22Rv1 (cell line): Measurements from ENCODE around the gene SLC24A4.

Experiments
- CTCF ChIP-seq: fragments of 450-650 bp; IDR thresholded peaks from 2 replicates; pipeline ENCODE4 v1.5.1; 2017; ENCODE audit warnings: mild to moderate bottlenecking
- ZFX ChIP-seq: fragments of 450-650 bp; IDR thresholded peaks from 2 replicates; pipeline ENCODE4 v1.6.1; 2017; ENCODE audit warnings: antibody characterized with exemption, borderline replicate concordance

DNA sequence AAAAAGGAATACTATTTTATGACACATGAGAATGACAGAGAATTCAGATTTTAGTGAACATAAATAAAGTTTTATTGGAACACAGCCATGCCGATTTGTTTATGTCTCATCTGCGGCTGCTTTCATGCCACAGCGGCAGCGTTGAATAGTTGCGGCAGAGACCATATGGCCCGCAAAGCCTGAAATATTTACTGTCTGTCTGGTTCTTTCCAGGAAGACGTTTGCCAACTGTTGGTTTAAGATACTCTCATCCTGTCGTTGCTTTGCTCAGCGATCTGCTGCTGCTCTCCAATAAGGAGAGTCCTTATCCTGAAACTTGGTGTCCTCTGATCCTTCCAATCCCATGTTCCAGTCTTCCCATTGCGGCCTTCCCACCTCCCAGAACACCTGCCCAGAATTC lies 89.9 kb downstream of the SLC24A4 start:
- TF ChIP-seq CTCF, result no peak
- no peak for TF ChIP-seq ZFX
